ENCODE results near the gene BRMS1L. TPM values are rescaled to one million over a fixed set of nuclear protein-coding genes. Genes with fewer than 3 reads are reported as not detected.

The BRMS1L gene
- total RNA-seq, 2 donors from 2014 or later = 9.0 to 9.4 TPM

DNA sequence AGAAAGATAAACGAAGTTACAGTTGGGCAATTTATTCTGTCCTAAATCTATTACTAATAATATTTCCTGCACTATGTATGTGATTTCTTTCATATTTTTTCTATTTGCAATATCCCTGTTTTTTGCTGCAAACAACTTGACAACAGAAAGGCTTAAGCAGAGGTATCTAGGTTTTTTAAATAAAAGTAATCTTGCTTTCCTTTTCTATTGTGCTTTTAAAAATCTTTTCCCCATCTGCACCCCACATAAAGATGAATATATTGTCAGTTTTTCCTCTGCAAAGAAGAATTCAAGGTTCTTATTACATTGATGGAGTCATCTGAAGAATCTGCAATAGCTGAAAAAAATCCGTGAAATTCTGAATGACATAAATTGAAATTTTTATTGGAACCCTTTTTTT lies 16.5 kb upstream of the BRMS1L start:
- TF ChIP-seq, protein P1, sequence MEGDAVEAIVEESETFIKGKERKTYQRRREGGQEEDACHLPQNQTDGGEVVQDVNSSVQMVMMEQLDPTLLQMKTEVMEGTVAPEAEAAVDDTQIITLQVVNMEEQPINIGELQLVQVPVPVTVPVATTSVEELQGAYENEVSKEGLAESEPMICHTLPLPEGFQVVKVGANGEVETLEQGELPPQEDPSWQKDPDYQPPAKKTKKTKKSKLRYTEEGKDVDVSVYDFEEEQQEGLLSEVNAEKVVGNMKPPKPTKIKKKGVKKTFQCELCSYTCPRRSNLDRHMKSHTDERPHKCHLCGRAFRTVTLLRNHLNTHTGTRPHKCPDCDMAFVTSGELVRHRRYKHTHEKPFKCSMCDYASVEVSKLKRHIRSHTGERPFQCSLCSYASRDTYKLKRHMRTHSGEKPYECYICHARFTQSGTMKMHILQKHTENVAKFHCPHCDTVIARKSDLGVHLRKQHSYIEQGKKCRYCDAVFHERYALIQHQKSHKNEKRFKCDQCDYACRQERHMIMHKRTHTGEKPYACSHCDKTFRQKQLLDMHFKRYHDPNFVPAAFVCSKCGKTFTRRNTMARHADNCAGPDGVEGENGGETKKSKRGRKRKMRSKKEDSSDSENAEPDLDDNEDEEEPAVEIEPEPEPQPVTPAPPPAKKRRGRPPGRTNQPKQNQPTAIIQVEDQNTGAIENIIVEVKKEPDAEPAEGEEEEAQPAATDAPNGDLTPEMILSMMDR (conservative IDR thresholded peaks at IDR 0.05) = no peak
- no peak overlapping the region for H3K9ac ChIP-seq (ENCODE audit: extremely low read depth, low read length, poor library complexity, severe bottlenecking)
- H3K27ac ChIP-seq (ENCODE audit: low read depth, low read length) = no peak overlapping the region
- WGBS, 2 experiments (ENCODE audit: insufficient coverage in 1 of 2, insufficient read length in 1 of 2) = 80 to 83% methylated on average over 1 of the region's 2 CpGs
- H3K27me3 ChIP-seq (ENCODE audit: control insufficient read depth, insufficient read depth, low read length, poor library complexity, severe bottlenecking) = no peaks in the 10 kb centered on the region
- H3K4me1 ChIP-seq (ENCODE audit: control insufficient read depth, insufficient read depth, low read length) = no peaks in the 10 kb centered on the region
- no peaks in the 10 kb centered on the region for H3K9me3 ChIP-seq (ENCODE audit: control insufficient read depth, low read length)
- H3K4me1 Mint-ChIP-seq = peaks cover 17% of the 10 kb centered on the region
- H3K4me3 ChIP-seq (ENCODE audit: low read length) = no peak overlapping the region
- H3K36me3 Mint-ChIP-seq (ENCODE audit: low read depth) = no peaks in the 10 kb centered on the region
- H3K9me3 Mint-ChIP-seq = no peaks in the 10 kb centered on the region
- no peaks in the 10 kb centered on the region for H3K27me3 Mint-ChIP-seq (ENCODE audit: insufficient read depth)
- no peak overlapping the region for H3K27ac Mint-ChIP-seq
- no peak for DNase-seq
- H3K4me3 Mint-ChIP-seq = no peak overlapping the region
- H3K36me3 ChIP-seq (ENCODE audit: control insufficient read depth, insufficient read depth, low read length) = no peaks in the 10 kb centered on the region

DNA sequence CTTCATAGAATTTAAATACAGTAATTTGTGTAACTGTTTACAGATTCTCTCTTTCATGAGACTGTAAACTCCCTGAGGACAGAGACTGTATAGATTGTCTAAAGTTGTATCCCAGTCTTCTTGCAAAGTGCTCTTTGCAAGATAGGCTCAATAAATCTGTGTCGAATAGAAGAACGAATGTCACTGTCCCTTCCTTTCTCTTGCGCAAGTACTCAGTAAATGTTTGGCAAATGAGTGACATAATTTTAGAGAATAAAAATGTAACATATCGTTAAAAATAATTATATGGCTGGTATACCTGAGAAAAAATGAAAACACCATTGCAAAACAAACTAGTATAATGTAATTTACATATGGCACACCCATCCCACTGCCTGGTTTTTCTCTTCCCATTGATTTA lies 15.2 kb upstream of the BRMS1L start:
- Mint-ChIP-seq H3K27ac (no peak overlapping the region), H3K27me3 (ENCODE audit: insufficient read depth) (no peaks in the 10 kb centered on the region), H3K4me3 (no peak overlapping the region), H3K4me1 (peaks cover 17% of the 10 kb centered on the region), H3K36me3 (ENCODE audit: low read depth) (no peaks in the 10 kb centered on the region), H3K9me3 (no peaks in the 10 kb centered on the region)
- 98% methylated on average over 2 of the region's 4 CpGs; no CpG with 5 or more reads in 1 of the 2 experiments for WGBS, 2 experiments (ENCODE audit: insufficient coverage in 1 of 2, insufficient read length in 1 of 2)
- Histone ChIP-seq H3K4me3 (ENCODE audit: low read length) (no peak overlapping the region), H3K36me3 (ENCODE audit: control insufficient read depth, insufficient read depth, low read length) (no peaks in the 10 kb centered on the region), H3K9ac (ENCODE audit: extremely low read depth, low read length, poor library complexity, severe bottlenecking) (no peak overlapping the region), H3K4me1 (ENCODE audit: control insufficient read depth, insufficient read depth, low read length) (no peaks in the 10 kb centered on the region), H3K27ac (ENCODE audit: low read depth, low read length) (no peak overlapping the region), H3K27me3 (ENCODE audit: control insufficient read depth, insufficient read depth, low read length, poor library complexity, severe bottlenecking) (no peaks in the 10 kb centered on the region), H3K9me3 (ENCODE audit: control insufficient read depth, low read length) (no peaks in the 10 kb centered on the region)
- no peak for DNase-seq
- TF ChIP-seq, protein P1 (conservative IDR thresholded peaks at IDR 0.05) = no peak

DNA sequence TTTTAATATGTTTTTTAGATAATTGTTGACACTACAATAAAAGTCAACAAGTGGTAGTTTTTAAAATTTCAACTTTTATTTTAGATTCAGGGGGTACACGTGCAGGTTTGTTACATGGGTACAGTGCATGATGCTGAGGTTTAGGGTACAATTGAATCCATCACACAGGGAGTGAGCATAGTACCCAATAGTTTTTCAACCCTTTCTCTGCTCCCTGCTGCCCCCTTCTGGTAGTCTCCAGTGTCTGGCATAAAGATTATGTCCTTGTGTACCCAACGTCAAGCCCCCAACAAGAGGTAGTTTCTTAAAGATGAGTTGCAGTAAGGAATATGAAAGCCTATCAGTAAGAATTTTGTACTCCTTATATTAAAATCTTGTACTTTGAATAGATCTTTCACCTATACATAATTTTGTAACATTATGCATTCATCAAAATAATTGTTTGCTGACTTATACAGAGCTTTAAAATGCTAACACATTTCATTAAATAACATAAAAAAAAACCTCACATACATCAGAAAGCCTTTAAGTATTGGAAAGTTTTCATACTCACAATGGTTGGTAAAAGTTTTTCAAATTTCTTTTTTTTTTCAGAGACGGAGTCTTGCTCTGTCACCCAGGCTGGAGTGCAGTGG lies 11.7 kb upstream of the BRMS1L start:
- Mint-ChIP-seq H3K27me3 (ENCODE audit: insufficient read depth) (no peaks in the 10 kb centered on the region), H3K36me3 (ENCODE audit: low read depth) (no peaks in the 10 kb centered on the region), H3K4me3 (no peak overlapping the region), H3K9me3 (no peaks in the 10 kb centered on the region), H3K27ac (no peak overlapping the region), H3K4me1 (no peaks in the 10 kb centered on the region)
- no peaks in the 10 kb centered on the region for H3K27me3 ChIP-seq (ENCODE audit: control insufficient read depth, insufficient read depth, low read length, poor library complexity, severe bottlenecking)
- TF ChIP-seq, protein P1 (conservative IDR thresholded peaks at IDR 0.05) = peak; percentile 91
- H3K9me3 ChIP-seq (ENCODE audit: control insufficient read depth, low read length) = no peaks in the 10 kb centered on the region
- 47% methylated on average over 3 of the region's 3 CpGs; no CpG with 5 or more reads in 1 of the 2 experiments for WGBS, 2 experiments (ENCODE audit: insufficient coverage in 1 of 2, insufficient read length in 1 of 2)
- peak; percentile 91 for DNase-seq
- H3K4me1 ChIP-seq (ENCODE audit: control insufficient read depth, insufficient read depth, low read length) = no peaks in the 10 kb centered on the region
- no peaks in the 10 kb centered on the region for H3K36me3 ChIP-seq (ENCODE audit: control insufficient read depth, insufficient read depth, low read length)
- no peak overlapping the region for H3K9ac ChIP-seq (ENCODE audit: extremely low read depth, low read length, poor library complexity, severe bottlenecking)
- H3K27ac ChIP-seq (ENCODE audit: low read depth, low read length) = no peak overlapping the region
- H3K4me3 ChIP-seq (ENCODE audit: low read length) = no peak overlapping the region
